HG03039 (cell line): Measurements from ENCODE around the gene BCAR1.
"Not testable (repeated sequence)": the region's sequence is repeated elsewhere in the genome, so short reads cannot be mapped to it uniquely, and the experiment has no call there.

Experiments used
- ATAC-seq: cut with Tn5 transposase; IDR thresholded peaks from one replicate; pipeline ENCODE4 v1.9.1; 2021; ENCODE audit warnings: mild to moderate bottlenecking, moderate library complexity; ENCODE audit not compliant: unreplicated experiment

BCAR1 gene

DNA sequence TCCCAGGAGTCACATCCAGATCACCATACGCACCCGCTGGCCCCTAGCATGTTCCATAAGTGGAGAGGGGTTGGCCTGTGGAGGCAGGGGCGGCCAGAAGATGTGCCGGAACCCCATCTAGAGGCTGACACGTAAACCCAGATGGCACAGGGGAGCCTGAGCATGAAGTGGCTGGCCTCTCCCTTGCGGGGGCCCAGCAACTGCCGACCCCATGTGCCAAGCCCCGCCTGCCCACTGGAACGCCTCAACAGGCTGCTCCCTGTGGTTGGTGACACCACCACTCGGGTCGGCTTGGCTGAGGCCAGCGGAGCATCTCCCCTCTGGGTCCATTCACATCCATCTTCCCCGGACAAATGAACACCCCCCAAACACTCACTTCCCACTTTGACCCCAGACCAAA is 9.5 kb downstream of the BCAR1 start:
- no peak for ATAC-seq

DNA sequence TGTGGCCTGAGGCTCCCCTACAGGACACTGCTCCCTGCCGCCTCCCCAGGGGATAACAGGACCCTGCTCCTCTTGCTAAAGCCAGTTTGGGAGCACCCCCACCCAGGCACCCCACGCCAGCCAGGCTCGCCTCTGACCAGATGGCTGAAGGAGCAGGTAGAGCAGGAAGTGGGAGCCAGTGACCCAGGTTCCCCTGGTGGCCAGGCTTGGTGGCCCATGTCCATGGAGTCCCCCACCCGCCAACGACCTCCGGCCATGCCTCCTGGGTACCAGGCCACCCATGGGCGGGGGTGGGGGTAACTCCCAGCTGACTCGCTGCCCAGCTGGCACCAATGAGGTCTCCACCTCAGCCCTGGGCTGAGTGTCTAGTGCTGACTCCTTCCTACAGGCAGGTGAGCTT is 10.0 kb downstream of the BCAR1 start:
- ATAC-seq = no peak

DNA sequence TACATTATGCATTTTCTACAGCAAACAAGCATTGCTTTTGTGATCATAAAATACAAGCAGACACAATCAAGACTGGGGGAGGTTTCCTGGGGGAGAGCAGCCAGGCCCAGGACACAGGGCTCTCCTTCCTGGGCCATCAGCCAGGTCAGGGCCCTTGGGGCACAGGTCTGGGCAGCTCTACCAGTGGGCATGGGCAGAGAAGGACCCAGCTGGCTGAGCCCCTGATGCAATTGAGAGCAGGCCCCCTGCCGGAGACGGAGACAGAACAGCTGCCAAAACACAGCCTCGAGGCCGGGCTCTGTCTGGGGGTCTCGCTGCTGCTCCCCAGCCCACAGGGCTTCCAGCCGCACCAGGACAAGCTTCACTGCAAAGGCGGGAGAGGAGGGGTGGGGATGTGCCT is 10.8 kb downstream of the BCAR1 start:
- not testable (repeated sequence) for ATAC-seq

DNA sequence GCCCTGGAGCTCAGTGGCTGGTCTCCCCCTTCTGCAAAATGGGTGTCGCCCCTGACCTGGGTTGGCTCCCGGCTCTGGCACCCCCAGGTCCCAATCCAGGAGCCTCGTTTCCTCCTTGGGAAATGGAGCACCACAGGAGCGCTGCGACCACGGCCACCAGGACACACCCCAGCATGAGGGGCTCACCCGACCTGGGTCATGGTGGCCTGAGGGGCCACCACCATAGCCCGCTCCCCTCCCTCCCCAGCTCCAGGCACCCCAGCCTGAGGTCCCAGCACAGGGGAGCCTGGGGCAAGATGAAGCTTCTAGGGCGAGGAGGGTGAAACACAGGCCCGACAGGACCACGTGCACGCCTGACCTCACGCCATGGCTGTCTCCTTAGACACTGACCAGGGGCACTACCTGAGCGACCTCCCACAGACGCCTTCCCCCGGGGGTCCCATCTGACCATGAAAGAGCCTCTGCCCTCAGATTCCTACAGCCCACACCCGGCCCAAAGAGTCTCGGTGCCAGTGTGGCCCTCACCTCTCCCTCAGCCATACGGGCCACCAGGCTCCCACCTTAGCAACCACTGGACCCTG is 11.8 kb downstream of the BCAR1 start:
- no peak for ATAC-seq

DNA sequence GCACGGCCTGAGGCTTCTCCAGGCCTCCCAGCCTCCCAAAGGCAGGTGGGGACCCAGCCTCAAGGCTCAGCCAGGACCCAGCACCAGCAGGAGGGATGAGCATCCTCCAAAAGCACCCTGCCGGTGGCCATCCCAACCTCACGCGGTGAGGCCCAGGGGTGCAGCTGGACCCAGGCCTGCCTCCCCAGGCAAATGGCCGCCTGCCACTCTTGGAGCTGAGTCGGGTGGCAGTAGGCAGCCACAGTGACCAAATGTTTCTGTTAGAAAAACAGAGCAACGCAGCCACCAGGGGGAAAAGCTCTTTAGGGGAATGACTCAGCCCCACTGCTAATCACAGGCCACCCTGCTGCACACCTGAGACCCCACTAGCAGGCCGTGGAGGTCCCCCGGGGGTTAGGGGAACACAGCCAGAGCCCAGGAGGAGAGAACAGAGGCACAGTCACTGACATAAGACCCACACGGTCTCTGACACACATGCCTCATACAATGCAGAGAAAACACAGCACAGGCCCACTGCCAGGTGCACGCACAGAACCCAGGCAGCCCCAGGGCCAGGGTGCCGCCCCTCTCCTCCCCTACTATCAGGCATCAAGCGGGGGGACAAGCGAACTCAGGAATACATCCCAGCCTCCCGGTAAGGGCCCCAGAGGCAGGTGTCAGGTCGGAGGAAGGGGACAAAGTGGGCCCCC is 12.4 kb downstream of the BCAR1 start:
- ATAC-seq = no peak

DNA sequence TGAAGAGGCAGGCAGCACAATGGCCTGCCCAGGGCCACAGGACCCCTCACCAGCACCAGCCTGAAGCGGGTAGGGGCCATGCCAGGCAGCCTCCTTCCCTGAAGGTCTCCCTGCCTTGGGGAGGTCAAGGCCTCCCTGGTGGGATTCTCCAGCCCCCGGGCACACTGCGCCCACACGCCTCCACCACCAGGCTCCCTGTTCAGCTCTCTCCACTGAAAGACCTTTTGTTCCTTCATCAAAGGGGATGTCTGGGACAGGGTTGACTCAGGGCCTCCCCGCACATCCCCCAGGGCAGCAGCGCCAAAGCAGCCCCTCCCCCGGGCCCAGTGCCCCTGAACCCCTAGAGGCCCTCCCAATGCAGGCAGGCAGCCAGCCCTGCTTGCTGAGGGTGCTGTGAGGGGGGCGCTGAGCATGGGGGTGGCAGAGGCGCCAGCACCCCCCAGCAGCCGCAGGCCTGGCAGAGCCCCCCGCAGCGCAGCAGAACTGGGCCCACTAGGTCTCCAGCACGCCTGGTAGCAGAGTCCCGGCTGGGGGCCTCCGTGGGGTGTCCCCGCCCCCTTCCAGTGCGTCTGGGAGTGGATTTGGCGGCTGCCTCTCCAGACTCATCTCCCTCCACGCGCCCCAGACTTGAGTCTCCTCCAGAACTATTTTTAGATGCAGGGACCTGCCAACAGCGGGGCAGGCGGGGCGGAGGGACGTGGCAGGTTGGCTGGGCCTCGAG is 13.1 kb downstream of the BCAR1 start:
- ATAC-seq = no peak

DNA sequence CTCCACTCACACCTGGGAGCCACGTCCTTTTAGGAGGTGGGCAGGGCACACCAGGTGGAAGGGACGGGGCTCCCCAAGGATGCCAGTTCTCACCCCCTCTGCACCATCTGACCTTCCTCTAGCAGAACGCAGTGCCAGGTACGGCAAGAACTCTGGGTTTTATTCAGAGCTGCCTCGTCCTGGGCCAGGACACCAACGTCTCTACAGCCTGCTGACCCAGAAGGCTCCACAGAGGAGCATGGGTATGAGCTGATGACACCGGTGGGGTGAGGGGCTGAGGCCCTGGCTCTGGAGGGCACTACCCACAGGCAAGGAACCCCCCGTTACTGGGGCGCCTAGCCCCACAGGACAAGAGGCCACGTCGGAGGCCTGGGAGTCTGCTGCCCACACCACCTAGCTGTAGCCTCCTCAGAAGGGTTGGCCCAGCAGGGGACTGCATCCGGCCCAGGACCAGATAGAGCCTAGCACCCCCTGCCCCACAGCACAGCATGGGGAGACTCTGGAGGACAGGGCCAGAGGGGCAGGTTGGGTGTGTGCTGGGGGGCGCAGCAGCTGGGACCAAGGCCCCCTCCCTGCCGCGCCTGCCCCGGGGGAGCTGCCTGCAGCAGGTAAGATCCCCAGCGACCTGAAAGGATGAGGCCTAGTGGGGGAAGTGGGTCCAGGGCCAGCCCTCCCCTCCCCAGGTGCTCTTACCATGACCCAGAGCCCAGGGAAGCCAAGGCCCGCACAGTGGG is 13.9 kb downstream of the BCAR1 start:
- no peak for ATAC-seq

DNA sequence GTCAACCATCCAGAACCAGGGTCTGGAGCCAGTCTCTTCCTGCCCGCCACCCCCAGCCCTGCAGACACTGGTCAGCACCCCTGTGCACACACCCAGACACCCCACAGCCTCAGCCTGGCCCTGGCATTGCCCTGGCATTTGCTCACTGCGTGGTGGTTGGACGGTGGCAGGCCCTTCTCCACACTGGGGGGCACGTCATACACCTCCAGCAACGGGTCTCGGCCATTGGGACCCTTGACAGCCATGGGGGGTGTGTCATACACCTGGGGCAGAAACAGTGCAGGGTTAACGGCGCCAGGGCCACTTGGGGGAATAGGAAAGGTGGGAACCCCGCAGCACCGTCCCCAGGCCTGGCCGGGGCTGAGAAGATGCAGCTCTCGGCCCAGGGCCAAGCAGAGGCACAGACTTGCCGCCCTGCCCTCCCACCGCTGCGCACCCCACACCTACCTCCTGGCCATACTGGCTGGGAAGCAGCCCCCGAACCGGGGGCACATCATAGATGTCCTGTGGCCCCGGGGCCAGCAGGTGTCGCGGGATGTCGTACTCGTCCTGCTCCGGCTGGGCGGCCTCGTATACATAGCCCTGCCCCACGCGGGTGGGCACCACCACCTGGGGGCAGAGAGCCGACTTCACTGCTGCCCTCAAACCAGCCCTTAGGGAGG is 14.6 kb downstream of the BCAR1 start:
- ATAC-seq = no peak

DNA sequence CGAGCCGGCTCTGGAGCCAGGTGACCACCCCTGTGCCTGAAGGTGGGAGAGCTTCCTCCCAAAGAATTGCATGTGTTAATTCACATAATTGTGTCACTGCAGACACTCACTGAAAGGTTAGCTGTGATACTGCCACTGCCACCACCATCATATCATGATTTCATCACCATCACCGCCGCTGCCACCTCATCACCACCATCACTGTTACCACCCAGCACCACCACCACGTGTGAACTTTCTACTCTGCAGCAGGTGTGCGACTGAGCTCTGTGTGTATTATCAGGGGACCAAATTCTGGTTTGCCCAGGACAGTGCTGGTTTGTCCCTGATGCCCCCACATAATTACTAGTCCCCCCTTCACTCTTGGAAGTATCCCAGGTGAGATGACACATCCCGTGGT is 15.2 kb downstream of the BCAR1 start:
- ATAC-seq = no peak

DNA sequence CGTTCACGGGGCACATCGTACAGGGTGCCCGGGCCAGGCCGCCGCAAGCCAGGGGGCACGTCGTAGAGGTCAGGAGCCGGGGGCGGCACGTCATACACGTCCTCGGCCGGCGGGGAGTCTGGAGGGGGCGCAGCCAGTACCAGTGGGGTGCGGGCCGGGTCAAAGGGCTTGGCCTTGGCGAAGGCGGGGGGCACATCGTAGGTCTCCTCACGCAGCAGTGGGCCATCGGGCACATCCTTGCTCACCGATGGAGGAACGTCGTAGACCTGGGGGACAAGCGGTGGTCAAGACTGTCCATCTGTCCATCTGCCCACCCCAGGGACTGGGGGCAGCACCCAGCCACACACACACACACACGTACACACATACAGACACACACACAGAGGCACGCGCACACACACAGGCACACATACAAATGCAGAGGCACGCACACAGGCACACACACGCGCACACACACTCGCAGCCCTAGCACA is 15.7 kb downstream of the BCAR1 start:
- no peak for ATAC-seq

DNA sequence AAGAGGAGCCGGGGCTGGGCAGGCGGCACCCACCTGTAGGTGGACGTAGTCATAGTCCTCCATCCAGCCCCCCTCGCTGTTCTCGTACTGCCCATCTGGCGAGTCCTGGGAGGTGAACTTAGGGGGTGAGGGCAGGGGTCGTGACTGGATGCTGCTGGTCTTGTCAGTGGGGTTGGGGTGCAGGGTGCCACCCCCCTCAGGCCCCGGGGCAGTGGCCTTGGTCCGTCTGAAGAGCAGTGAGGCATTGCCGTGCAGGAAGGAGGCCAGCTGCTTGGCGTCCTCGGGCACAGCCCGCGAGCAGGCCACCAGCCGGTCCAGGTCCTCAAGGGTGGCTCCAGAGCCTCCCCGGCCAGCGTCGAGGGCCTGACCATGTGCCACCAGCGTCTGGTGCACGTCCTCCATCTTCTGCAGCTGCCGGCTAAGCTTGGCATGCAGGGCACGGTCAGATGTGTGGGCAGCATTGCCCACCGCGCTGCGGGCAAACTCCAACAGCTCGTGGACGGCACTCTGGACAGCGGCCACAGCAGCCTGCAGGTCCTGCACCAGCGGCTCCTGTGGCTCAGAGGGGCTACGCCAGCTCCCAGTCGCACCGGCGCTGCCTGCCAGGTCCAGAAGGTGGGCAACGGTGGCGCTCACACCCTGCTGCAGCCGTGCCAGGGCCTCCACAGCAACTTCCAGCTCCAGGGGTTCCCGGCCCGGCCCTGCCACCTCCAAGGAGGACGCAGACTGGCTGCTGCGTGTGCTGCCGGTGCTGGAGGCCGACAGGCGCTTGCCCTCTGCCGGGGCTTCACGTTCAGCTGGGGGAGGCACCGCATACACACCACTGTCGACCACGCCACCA is 16.3 kb downstream of the BCAR1 start:
- no peak for ATAC-seq

DNA sequence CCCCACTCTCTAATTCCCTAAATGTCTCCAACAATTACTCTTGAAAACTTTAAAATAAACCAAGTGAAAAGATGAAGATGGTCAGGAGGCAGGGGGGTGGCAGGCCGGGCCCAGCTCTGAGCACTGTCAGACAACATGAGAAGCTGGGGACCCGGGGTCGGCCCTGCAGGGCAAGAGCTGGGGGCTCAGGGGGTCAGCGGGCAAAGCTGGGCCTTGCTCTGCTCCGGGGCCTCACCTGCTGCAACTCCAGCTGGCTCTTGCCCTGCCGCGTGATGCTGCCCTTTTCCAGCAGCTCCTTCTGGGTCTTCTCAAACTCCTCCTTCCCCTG is 17.8 kb downstream of the BCAR1 start:
- ATAC-seq = no peak

DNA sequence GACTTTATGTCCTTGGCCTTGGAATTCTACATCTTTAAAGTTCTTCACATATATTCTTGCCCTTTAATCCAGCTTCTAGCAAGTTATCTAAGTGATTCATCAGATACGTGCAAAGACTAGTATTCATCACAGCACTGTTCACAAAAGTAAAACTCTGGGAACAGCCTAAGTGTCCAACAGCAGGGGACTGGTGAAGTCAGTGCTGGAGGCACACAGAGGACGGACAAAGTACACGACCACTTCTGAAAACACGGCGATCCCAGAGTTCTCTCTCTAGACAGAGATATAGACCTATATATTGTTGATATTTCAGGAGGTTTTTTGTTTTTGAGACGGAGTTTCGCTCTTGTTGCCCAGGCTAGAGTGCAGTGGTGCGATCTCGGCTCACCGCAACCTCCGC is 19.9 kb downstream of the BCAR1 start:
- no peak for ATAC-seq

DNA sequence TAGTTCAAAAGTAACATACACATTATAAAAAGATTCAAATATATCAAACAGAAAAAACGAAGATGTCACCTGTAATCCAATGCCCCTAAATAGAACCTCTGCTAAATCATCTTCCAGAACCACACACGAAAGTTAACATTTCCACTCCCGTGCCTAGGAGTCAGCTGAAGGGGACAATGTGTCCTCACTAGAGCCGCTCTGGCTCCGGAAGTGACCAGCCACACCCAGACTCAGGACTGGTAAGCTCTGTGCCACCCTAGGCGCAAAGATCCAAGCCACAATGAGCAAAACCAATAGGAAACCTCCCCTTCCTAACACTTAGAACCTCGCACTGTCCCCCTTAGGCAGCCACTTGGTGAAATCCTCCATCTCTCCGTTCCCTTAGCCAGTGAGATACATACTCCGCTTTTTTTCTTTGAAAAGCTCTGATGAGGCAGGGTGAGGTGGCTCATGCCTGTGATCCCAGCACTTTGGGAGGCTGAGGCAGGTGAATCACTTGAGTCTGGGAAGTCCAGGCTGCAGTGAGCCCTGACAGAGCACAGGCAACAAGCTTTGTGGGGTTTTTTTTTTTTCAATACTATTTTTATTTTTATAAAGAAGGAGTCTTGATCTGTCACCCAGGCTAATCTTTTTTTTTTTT is 20.8 kb downstream of the BCAR1 start:
- no peak for ATAC-seq

DNA sequence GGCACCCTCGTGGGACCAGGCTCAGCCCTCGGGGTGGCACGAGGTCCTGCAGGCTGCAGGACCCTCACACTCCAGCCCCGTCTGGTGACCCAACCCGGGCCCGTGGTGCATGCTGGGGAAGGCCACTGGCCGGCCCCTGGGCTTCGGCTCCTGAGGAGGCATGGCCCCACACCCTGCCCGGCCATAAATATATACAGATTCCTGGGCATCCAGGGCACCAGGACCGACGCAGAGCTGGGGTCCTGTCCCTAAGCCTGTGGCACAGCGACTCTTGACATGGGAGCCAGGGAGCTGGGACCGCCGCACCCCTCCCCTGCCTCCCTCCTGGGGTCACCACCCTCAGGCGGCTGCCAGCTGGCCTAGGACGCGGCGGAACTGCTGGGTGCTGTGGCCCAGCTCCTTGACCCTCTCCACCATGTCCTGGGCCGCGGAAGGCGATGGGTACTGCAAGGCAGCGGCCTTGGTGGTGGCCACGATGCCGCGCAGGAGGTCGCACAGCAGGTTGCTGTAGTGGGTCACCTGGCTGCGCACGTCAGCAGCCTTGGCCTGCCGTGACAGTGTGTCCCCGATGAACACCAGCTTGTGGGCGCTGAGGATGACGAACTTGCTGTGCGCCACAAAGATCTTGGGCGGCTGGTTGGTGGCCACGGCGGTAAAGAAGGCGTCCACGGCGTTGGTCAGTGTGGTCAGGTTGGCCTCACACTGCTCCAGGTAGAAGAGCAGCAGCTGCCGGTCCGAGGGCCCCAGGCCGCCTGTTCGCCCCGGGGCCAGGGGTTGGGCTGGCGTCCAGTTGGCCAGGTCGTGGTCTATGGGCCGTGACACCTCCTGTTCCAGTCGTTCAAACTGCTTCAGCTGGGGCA is 22.0 kb downstream of the BCAR1 start:
- no peak for ATAC-seq

DNA sequence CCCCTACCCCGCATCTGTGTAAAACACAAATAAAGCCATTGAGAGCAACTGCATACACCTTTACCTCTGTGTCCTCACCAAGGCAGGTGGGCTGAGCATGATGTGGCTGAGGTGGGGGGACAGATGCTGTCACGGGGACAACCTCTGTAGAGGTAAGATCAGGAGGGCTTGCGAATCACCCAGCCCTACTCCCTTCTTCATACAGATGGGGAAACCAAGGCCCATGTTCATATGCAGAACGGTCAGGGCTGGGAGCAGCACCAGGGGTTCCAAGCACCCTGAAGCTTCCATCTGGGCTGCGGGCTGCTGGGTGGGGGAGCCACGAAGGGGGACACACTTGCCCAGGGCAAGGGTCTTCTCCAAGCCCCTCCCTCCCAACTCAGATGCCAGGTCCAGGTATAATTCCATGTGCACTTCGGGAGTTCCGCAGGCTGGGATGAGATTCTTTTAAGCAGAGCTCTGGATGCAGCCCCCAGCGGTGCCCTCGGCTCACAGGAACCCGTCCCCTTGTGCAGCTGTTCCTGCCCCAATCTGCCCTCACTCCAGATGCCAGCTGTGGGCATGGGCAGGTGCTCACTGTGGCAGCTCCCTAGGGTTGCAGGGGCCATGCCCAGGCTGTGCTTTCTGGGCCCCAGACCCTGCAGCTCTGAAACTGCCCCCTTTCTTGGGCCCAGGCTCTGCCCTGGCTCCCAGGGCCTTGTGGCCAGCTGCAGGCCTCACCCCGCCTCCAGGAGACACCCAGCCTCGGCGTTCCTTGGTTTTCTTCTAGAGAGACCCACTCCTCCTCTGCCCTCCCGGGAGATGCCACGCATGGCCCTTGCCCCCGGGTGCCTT is 23.1 kb downstream of the BCAR1 start:
- ATAC-seq = no peak

DNA sequence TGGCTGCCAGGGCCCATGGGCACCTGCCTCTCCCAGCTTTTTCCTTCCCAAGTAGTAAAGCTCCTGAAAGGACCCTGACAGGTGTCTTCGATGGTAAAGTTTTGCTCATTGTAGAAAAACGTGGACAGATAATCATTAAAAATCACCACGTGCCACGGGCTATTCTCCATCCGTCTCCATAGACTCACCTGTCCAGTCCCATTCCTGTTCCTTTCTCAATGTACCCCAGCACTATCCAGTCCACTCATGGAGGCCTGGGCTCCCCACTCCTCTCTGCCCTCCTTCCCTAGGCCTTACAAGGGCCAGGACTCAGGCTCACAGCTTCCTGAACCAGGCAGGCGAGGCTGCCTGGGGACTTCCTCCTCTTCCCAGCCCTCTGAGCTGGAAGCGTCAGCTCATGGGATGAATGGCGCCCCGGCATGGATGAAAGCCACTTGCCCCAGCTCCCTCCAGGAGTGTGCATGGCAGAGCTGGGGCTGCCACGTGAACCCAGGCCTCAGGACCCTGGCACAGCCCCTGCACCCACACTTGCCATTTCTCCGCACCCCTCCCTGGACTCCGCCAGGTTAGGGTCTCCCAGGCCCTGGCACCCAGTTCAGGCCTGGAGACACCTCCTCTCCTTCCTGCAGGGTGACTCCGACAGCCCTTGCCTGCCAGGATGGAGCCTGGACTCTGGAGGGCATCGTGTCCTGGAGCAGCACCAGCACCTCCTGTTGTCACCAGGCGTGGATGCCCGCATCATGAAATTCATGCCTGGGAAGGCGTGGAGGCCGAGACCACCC is 23.9 kb downstream of the BCAR1 start:
- no peak for ATAC-seq
